ENCODE results near the gene RRP8. TPM values are rescaled to one million over a fixed set of nuclear protein-coding genes. Genes with fewer than 3 reads are reported as not detected.

RRP8 gene
- total and polyA plus RNA-seq, 2 of the 8 experiments (the other 6 are each of a cell fraction or from before 2014, with no cell fraction given): 4.2 to 14.9 TPM

GRCh38 chr11:6634534-6634933 lies 31.1 kb upstream of the RRP8 start:
- Histone ChIP-seq H2AFZ (ENCODE audit: low read length) (no peak overlapping the region), H3K4me2 (ENCODE audit: insufficient read depth in 1 of 2, low read depth in 2 of 2, low read length in 2 of 2) (no peak overlapping the region), H3K18ac (ENCODE audit: extremely low read depth, low read length) (no peak overlapping the region), H4K5ac (ENCODE audit: insufficient read length, low read depth, low read length) (no peak overlapping the region), H3K9me3 (ENCODE audit: insufficient read depth in 2 of 2, low read depth in 1 of 2, low read length in 1 of 2) (no peaks in the 10 kb centered on the region), H4K20me1 (replicated peaks in 1 of 2; ENCODE audit: control insufficient read depth in 1 of 2, insufficient read depth in 2 of 2, low read length in 2 of 2) (peaks cover 1 to 7% of the 10 kb centered on the region in 2 experiments), H2BK12ac (ENCODE audit: low read depth, low read length) (no peak overlapping the region), H3K56ac (replicated peaks; ENCODE audit: insufficient read length, low read depth, low read length) (no peak overlapping the region), H3K9ac (replicated peaks in 1 of 4; ENCODE audit: extremely low read depth in 1 of 4, low read depth in 3 of 4, low read length in 3 of 4) (no peak overlapping the region), H3K23ac (ENCODE audit: insufficient read length) (no peak overlapping the region), H3K27ac (ENCODE audit: low read depth, low read length) (no peak overlapping the region), H3K36me3 (ENCODE audit: control insufficient read depth in 2 of 4, insufficient read depth in 4 of 4, low read length in 3 of 4) (no peaks in the 10 kb centered on the region), H2BK15ac (ENCODE audit: low read length) (no peak overlapping the region), H3K27me3 (replicated peaks in 1 of 4; ENCODE audit: control insufficient read depth in 3 of 4, extremely low read depth in 1 of 4, insufficient read depth in 3 of 4, low read length in 3 of 4) (peaks cover 10 to 30% (median 24%) of the 10 kb centered on the region in 4 experiments), H2BK20ac (ENCODE audit: low read length) (no peak overlapping the region), H2BK5ac (ENCODE audit: low read depth, low read length) (no peak overlapping the region), H3K4ac (replicated peaks; ENCODE audit: insufficient read length, low read depth, low read length) (no peak overlapping the region), H4K91ac (replicated peaks; ENCODE audit: insufficient read length, low read length) (no peak overlapping the region), H3K79me2 (ENCODE audit: control insufficient read depth in 1 of 2, insufficient read depth in 2 of 2, low read length in 2 of 2) (no peaks in the 10 kb centered on the region), H3K14ac (ENCODE audit: insufficient read length) (no peak overlapping the region), H3K4me3 (ENCODE audit: extremely low read depth in 1 of 4, insufficient read depth in 2 of 4, low read depth in 3 of 4, low read length in 4 of 4) (no peak overlapping the region), H2AK5ac (ENCODE audit: low read depth, low read length) (no peak overlapping the region), H4K8ac (ENCODE audit: extremely low read depth, insufficient read depth, low read length) (no peak overlapping the region), H3K4me1 (replicated peaks in 1 of 4; ENCODE audit: control insufficient read depth in 3 of 4, insufficient read depth in 4 of 4, low read length in 3 of 4) (peaks cover 0 to 6% (median 2%) of the 10 kb centered on the region in 4 experiments; a peak in 3 of 7 replicates), H3K23me2 (ENCODE audit: low read depth, low read length) (peaks cover 12% of the 10 kb centered on the region), H2BK120ac (replicated peaks; ENCODE audit: low read depth, low read length) (no peak overlapping the region), H3K79me1 (ENCODE audit: low read depth, low read length) (no peaks in the 10 kb centered on the region)
- no peak for TF ChIP-seq YY1 (IDR thresholded peaks at IDR 0.05; ENCODE audit: low read depth, low read length)
- TF ChIP-seq ATF3 (IDR thresholded peaks at IDR 0.05; ENCODE audit: insufficient read depth, low read depth, low read length): no peak
- TF ChIP-seq CREB1 (IDR thresholded peaks at IDR 0.05): no peak
- no peak for TF ChIP-seq ASH2L (IDR thresholded peaks at IDR 0.05; ENCODE audit: low read length)
- TF ChIP-seq PHF8 (conservative IDR thresholded peaks at IDR 0.05; ENCODE audit: low read depth, low read length): no peak
- no peak for TF ChIP-seq ATF2 (IDR thresholded peaks at IDR 0.05; ENCODE audit: low read length)
- no peak for TF ChIP-seq ZNF274 (IDR thresholded peaks at IDR 0.05; ENCODE audit: borderline replicate concordance, extremely low read depth, low read length)
- no peak for TF ChIP-seq CBX5 (IDR thresholded peaks at IDR 0.05; ENCODE audit: low read depth, low read length)
- no peak for TF ChIP-seq HDAC6 (IDR thresholded peaks at IDR 0.05; ENCODE audit: low read depth, low read length)
- DNase-seq (ENCODE audit: low read depth in 1 of 2, low spot score in 2 of 2): no peak
- POLR2A ChIA-PET (ENCODE audit: partially characterized antibody): interaction anchor here (1.0 to 1.5 kb wide), 2 partner anchors 11 to 49 kb away, joined by 3 read pairs; partner anchors contain the start of gene MRPL17
- no peak for FAIRE-seq
- CTCF ChIA-PET (ENCODE audit: partially characterized antibody): interaction anchor here (0.9 to 4.6 kb wide), 4 partner anchors 15 to 74 kb away, joined by 3 to 23 read pairs (median 4); partner anchors contain the start of genes TAF10 and TPP1
- 69% methylated on average over 1 of the region's 1 CpG; no CpG with 5 or more reads in 1 of the 2 experiments for WGBS, 2 experiments (ENCODE audit: extremely low coverage in 1 of 2, insufficient coverage in 1 of 2, insufficient read length in 1 of 2, insufficient replicate concordance in 2 of 2, low coverage in 1 of 2, low lambda C conversion rate in 2 of 2, missing lambda C conversion rate in 1 of 2)
